Prostate gland (tissue), 2 donors: ENCODE results near the gene GATA5. TPM values are rescaled to one million over a fixed set of nuclear protein-coding genes. Genes with fewer than 3 reads are reported as not detected.

ENCODE experiments used
- DNase-seq: peaks from one replicate; pipeline ENCODE4 v3.0.0-alpha.2; 2019; ENCODE audit warnings: low spot score
- H3K27ac ChIP-seq, 2 donors: fragments of 200-600 bp; sonication (generic); 2 replicates each; pipeline ENCODE4 v1.5.1; 2017 to 2019
- H3K27me3 ChIP-seq: fragments of 200-600 bp; sonication (generic); replicated peaks from 2 replicates; pipeline ENCODE4 v1.5.1; 2019; ENCODE audit not compliant: insufficient read depth
- H3K36me3 ChIP-seq, 2 donors: fragments of 200-600 bp; sonication (generic); 1 replicate in 1 of 2; 2 replicates in 1 of 2; pipeline versions ENCODE4 v1.5.1 to v1.8.1; 2017 to 2019
- H3K4me1 ChIP-seq: fragments of 200-600 bp; sonication (generic); replicated peaks from 2 replicates; pipeline ENCODE4 v1.5.1; 2019
- H3K4me3 ChIP-seq, 2 donors: fragments of 200-600 bp; sonication (generic); 2 replicates each; pipeline ENCODE4 v1.5.1; 2017 to 2019
- H3K9me3 ChIP-seq: fragments of 200-600 bp; sonication (generic); 2 replicates; pipeline ENCODE4 v1.5.1; 2017
- POLR2A ChIP-seq: fragments of 450-650 bp; IDR thresholded peaks from one replicate; pipeline ENCODE4 v1.6.1; 2016; ENCODE audit warnings: antibody characterized with exemption, mild to moderate bottlenecking
- POLR2AphosphoS5 ChIP-seq: sonication (generic); formaldehyde crosslinking; IDR thresholded peaks from one replicate; pipeline ENCODE4 v1.6.1; 2017; ENCODE audit warnings: antibody characterized with exemption
- WGBS: methylation state at CpG from one replicate; pipeline ENCODE4 v1.1.5; 2018; 5-methylcytosine and 5-hydroxymethylcytosine counted together
- intact Hi-C: fragments of 100-400 bp; cut with DNase I; formaldehyde crosslinking; loops from one replicate; pipeline ENCODE4 v1.14.2; 2022
- total RNA-seq, 2 donors: library from RNA; depleted of rRNA; stranded (reverse); fragments of >200 nt; gene quantifications; one replicate each; pipeline ENCODE4 v1.1.0, GENCODE V29; 2016
- TF ChIP-seq, protein P1 (sequence below), 4 experiments: fragments of 200-600 bp in 2 of 4; fragments of 450-650 bp in 2 of 4; sonication (generic) in 2 of 4; IDR thresholded peaks; 1 replicate in 3 of 4; 2 replicates in 1 of 4; pipeline ENCODE4 v1.5.1; 2016 to 2019; ENCODE audit warnings: antibody characterized with exemption in 4 of 4, mild to moderate bottlenecking in 2 of 4, moderate library complexity in 2 of 4

The GATA5 gene
- total RNA-seq, 2 donors from 2014 or later, result 1.3 to 53.7 TPM

DNA sequence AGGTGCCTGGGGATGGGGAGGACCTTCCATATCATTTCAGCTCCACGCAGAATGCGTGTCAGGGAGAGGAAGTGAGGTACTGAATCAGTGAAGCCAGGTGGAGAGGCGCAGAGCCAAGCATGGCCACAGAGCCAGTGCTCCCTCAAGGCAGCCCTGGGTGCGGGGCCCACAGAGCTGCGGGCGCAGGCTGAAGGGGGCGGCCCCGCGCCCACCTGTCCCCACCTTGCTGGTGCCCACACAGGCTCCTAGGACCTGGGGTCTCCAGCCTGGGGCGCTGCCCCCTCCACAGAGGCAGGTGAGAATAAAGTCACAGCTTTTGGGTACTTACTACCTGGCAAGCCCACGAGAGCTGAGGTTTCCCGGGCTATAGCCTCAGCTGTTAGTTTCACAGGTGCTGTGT lies 40.0 kb upstream of the GATA5 start:
- Histone ChIP-seq H3K4me1 (no peaks in the 10 kb centered on the region), H3K4me3 (no peak overlapping the region), H3K9me3 (no peaks in the 10 kb centered on the region), H3K36me3 (no peaks in the 10 kb centered on the region), H3K27me3 (no peaks in the 10 kb centered on the region), H3K27ac (no peak overlapping the region)
- intact Hi-C loops, result no loop called here
- no peak for DNase-seq
- 87% methylated on average over 12 of the region's 12 CpGs for WGBS
- TF ChIP-seq POLR2AphosphoS5, result no peak
- TF ChIP-seq, protein P1, sequence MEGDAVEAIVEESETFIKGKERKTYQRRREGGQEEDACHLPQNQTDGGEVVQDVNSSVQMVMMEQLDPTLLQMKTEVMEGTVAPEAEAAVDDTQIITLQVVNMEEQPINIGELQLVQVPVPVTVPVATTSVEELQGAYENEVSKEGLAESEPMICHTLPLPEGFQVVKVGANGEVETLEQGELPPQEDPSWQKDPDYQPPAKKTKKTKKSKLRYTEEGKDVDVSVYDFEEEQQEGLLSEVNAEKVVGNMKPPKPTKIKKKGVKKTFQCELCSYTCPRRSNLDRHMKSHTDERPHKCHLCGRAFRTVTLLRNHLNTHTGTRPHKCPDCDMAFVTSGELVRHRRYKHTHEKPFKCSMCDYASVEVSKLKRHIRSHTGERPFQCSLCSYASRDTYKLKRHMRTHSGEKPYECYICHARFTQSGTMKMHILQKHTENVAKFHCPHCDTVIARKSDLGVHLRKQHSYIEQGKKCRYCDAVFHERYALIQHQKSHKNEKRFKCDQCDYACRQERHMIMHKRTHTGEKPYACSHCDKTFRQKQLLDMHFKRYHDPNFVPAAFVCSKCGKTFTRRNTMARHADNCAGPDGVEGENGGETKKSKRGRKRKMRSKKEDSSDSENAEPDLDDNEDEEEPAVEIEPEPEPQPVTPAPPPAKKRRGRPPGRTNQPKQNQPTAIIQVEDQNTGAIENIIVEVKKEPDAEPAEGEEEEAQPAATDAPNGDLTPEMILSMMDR (IDR thresholded peaks at IDR 0.05), result no peak
- TF ChIP-seq POLR2A, result no peak

DNA sequence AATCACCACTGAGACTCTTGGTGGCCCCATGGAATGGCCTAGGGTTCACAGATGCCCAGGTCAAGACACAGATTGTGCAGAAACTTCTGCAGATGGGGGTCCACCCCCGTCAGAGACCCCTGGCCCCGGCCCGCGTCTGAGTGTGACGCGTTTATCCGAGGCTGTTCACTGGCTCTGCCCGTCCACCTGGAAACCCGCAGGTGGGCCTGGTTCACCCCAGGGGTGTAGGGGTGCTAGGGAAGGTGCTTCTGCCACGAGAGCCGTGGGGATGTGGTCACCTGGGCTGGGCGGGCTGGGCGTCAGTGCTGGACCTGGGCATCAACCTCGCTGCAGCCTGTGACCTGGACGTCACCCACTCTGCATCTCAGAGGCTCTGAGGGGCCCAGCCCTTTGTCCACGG lies 39.5 kb upstream of the GATA5 start:
- intact Hi-C loops, result no loop called here
- Histone ChIP-seq H3K4me3 (no peak overlapping the region), H3K36me3 (no peaks in the 10 kb centered on the region), H3K4me1 (no peaks in the 10 kb centered on the region), H3K27me3 (no peaks in the 10 kb centered on the region), H3K9me3 (no peaks in the 10 kb centered on the region), H3K27ac (no peak overlapping the region)
- WGBS, result 95% methylated on average over 12 of the region's 16 CpGs
- DNase-seq, result no peak
- TF ChIP-seq, protein P1 (IDR thresholded peaks at IDR 0.05), result no peak
- no peak for TF ChIP-seq POLR2A
- no peak for TF ChIP-seq POLR2AphosphoS5

DNA sequence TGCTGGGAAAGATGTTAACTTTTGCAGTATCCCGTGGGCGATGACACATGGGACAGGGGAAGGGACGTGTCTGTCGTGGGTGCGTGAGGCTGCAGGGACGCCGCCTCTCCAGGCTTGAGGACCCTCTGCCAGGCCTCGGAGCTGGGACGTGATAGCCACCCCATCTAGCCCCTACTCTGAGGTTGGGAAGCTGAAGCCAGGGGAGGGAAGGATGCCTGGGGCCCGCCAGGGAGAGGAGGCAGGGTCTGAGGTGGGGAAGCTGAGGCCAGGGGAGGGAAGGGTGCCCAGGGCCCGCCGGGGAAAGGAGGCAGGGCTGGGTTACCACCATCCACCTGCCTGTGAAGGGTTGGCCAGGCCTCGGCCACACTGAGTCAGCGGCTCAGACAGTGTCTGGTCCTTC lies 38.2 kb upstream of the GATA5 start:
- intact Hi-C loops, result no loop called here
- H3K27ac ChIP-seq, result no peak overlapping the region
- 89% methylated on average over 14 of the region's 14 CpGs for WGBS
- H3K27me3 ChIP-seq, result no peaks in the 10 kb centered on the region
- no peak for TF ChIP-seq POLR2A
- no peak for TF ChIP-seq POLR2AphosphoS5
- TF ChIP-seq, protein P1 (IDR thresholded peaks at IDR 0.05), result no peak
- no peaks in the 10 kb centered on the region for H3K9me3 ChIP-seq
- no peak for DNase-seq
- no peaks in the 10 kb centered on the region for H3K36me3 ChIP-seq
- H3K4me1 ChIP-seq, result no peaks in the 10 kb centered on the region
- no peak overlapping the region for H3K4me3 ChIP-seq

DNA sequence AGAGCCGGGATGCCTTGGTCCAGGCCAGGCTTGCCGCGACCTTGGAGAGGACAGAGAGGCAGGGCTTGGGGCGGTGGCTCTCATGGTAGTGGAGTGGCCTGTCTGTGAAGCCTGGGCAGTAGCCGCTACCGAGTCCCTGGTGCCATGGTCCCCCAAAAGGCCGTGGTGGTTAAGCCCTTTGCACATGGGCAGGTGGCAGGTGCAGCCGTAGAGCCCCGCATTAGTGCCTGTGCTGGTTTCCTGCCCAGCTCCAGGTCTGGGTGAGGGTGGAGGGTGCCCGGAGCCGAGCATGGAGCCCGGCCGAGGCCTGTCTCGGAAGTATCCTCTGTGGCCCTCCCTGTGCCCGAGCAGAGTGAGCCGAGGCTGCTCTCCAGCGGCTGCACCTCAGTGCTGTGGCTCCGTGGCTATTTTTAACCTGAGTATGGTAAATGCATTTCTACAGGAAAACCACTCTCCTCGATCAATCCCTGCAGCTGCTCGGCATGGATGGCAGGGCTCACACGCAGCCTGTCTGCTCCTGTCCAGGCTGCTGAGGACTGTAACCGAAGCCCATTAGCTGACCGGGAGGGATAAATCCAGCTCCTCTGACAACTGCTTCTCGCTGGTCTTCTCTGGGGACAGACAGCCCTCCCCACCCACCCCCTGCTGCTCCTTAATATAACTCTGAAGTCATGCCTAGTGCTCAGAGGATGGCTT lies 36.3 kb upstream of the GATA5 start:
- H3K4me1 ChIP-seq, result no peaks in the 10 kb centered on the region
- TF ChIP-seq POLR2AphosphoS5, result no peak
- no peak for TF ChIP-seq POLR2A
- TF ChIP-seq, protein P1 (IDR thresholded peaks at IDR 0.05), result no peak
- intact Hi-C loops, result no loop called here
- WGBS, result 61% methylated on average over 24 of the region's 24 CpGs
- H3K27me3 ChIP-seq, result no peaks in the 10 kb centered on the region
- no peak for DNase-seq
- H3K27ac ChIP-seq, result no peak overlapping the region
- H3K9me3 ChIP-seq, result no peaks in the 10 kb centered on the region
- no peak overlapping the region for H3K4me3 ChIP-seq
- no peaks in the 10 kb centered on the region for H3K36me3 ChIP-seq

DNA sequence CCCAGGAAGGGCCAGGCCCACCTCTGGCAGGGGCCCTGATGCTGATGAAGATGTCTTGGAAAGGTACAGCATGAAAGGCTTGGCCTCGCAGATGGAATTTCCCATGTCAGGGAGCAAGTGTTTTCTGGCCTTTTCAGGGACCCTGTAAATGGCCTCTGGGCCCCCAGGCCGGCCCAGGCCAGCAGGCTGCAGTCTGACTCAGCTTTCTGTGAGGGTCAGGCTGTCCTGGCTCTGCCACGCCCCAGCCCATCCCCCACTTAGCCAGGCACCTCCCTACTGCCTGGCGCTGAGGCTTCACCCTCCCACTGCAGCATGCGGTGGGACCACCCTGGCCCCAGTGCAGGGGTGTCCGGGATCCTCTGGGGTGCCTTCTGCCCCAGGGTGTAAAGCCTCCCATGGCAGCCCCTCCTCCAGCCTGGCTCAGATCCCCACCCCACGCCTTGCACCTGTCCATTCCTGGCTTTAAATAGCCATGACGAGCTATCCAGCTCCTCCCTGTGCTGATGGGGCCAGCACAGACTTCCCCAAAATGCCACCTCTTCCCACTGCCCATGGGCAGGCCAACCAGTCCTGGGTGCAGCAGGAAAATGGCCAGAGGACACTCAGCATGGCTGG lies 35.6 kb upstream of the GATA5 start:
- H3K36me3 ChIP-seq, result no peaks in the 10 kb centered on the region
- 62% methylated on average over 7 of the region's 8 CpGs for WGBS
- intact Hi-C loops, result no loop called here
- H3K27me3 ChIP-seq, result no peaks in the 10 kb centered on the region
- H3K27ac ChIP-seq, result no peak overlapping the region
- H3K9me3 ChIP-seq, result no peaks in the 10 kb centered on the region
- no peak for DNase-seq
- no peak for TF ChIP-seq POLR2AphosphoS5
- no peak for TF ChIP-seq POLR2A
- TF ChIP-seq, protein P1 (IDR thresholded peaks at IDR 0.05), result no peak
- H3K4me3 ChIP-seq, result no peak overlapping the region
- no peaks in the 10 kb centered on the region for H3K4me1 ChIP-seq
